B cell (primary cell): ENCODE data around the gene ADRA2C.

Source experiments
- CTCF ChIP-seq: fragments of 200-600 bp; IDR thresholded peaks from one replicate; pipeline ENCODE4 v1.8.0; 2022; ENCODE audit warnings: antibody characterized with exemption, mild to moderate bottlenecking
- EZH2 ChIP-seq: IDR thresholded peaks from 2 replicates; pipeline ENCODE4 v1.6.1; 2012; ENCODE audit warnings: borderline replicate concordance, low read depth, mild to moderate bottlenecking, moderate library complexity, low read length; ENCODE audit not compliant: insufficient read depth, poor library complexity, severe bottlenecking

- no peak for TF ChIP-seq CTCF
- TF ChIP-seq EZH2, result no peak
These were observed 22.1 kb downstream of the ADRA2C start for GRCh38 chr4:3788366-3788660.
